Panc1 (cell line): ENCODE measurements around the gene DAB2IP. TPM values are rescaled to one million over a fixed set of nuclear protein-coding genes. Genes with fewer than 3 reads are reported as not detected.
"Not testable (repeated sequence)": the region's sequence is repeated elsewhere in the genome, so short reads cannot be mapped to it uniquely, and the experiment has no call there.

Experiments
- ATAC-seq: fragments of 200-7000 bp; cut with Tn5 transposase; 2 replicates; pipeline ENCODE4 v1.9.1; 2020; ENCODE audit warnings: mild to moderate bottlenecking, moderate library complexity
- BruUV-seq: library from RNA; stranded (reverse); fragments of 400-500 nt; replicated peaks from 2 replicates; lab custom pipeline; 2021; lab: Mats Ljungman, UMichigan
- CTCF ChIA-PET: fragments of 300-600 bp; sonication (Branson Sonifier 250); formaldehyde crosslinking; loops from one replicate; lab custom pipeline; 2022; ENCODE audit warnings: antibody characterized with exemption; lab: Charles Lee
- POLR2A ChIA-PET: fragments of 300-600 bp; sonication (Branson Sonifier 250); formaldehyde crosslinking; loops from one replicate; lab custom pipeline; 2022; ENCODE audit warnings: antibody characterized with exemption; lab: Charles Lee
- DNase-seq: peaks from one replicate; pipeline ENCODE4 v3.0.0-alpha.2; 2010; ENCODE audit warnings: low read depth, low spot score
- H3K27ac ChIP-seq: 2 replicates; pipeline ENCODE4 v1.5.1; 2011; ENCODE audit warnings: mild to moderate bottlenecking, low read length, inconsistent platforms
- H3K27me3 ChIP-seq: fragments of 200-500 bp; sonication (Bioruptor generic); 2 replicates; pipeline ENCODE4 v1.6.0; 2014; ENCODE audit warnings: low read length, inconsistent platforms; ENCODE audit not compliant: control insufficient read depth, insufficient read depth
- H3K36me3 ChIP-seq: fragments of 200-500 bp; sonication (Bioruptor generic); 2 replicates; pipeline ENCODE4 v1.5.1; 2014; ENCODE audit warnings: inconsistent platforms, mild to moderate bottlenecking, low read length, moderate library complexity; ENCODE audit not compliant: control insufficient read depth, insufficient read depth
- H3K4me1 ChIP-seq: 2 replicates; pipeline ENCODE4 v1.5.1; 2011; ENCODE audit warnings: inconsistent platforms, mild to moderate bottlenecking, low read length, moderate library complexity; ENCODE audit not compliant: control insufficient read depth, insufficient read depth
- H3K4me3 ChIP-seq, 2 experiments: 2 replicates each; pipeline ENCODE4 v1.5.1; 2011 to 2012; ENCODE audit warnings: low read depth in 2 of 2, low read length in 2 of 2, mild to moderate bottlenecking in 2 of 2, inconsistent platforms in 1 of 2, moderate library complexity in 1 of 2
- H3K9me3 ChIP-seq: fragments of 200-500 bp; sonication (Bioruptor generic); 2 replicates; pipeline ENCODE4 v1.5.1; 2014; ENCODE audit warnings: low read depth, mild to moderate bottlenecking, inconsistent platforms, low read length, moderate library complexity; ENCODE audit not compliant: control insufficient read depth, insufficient read depth
- POLR2AphosphoS5 ChIP-seq: IDR thresholded peaks from 2 replicates; pipeline ENCODE4 v1.6.1; 2012; ENCODE audit warnings: mild to moderate bottlenecking, low read depth, low read length, moderate library complexity
- SIN3A ChIP-seq: IDR thresholded peaks from 2 replicates; pipeline ENCODE4 v1.6.1; 2012; ENCODE audit warnings: low read depth, mild to moderate bottlenecking, low read length, moderate library complexity, borderline replicate concordance; ENCODE audit not compliant: insufficient read depth
- TCF7L2 ChIP-seq: IDR thresholded peaks from 2 replicates; pipeline ENCODE4 v1.6.1; 2011; ENCODE audit warnings: mild to moderate bottlenecking, low read depth, low read length, inconsistent platforms
- in situ Hi-C: cut with HindIII; loops from 2 replicates; pipeline ENCODE4 v1.10.0; 2016; ENCODE audit warnings: low sequenced_read_pairs, low pct_unique_long_range_greater_than_20kb
- intact Hi-C: fragments of 100-400 bp; cut with micrococcal nuclease; formaldehyde crosslinking; loops from one replicate; pipeline ENCODE4 v1.10.0; 2022; ENCODE audit not compliant: unreplicated experiment
- total RNA-seq: library from RNA; stranded (reverse); gene quantifications from one replicate; pipeline ENCODE4 v1.2.1, GENCODE V29; 2021; ENCODE audit not compliant: unreplicated experiment
- TF ChIP-seq, protein P1 (sequence below): fragments of 450-650 bp; IDR thresholded peaks from 2 replicates; pipeline ENCODE4 v1.5.1; 2017; ENCODE audit warnings: mild to moderate bottlenecking
- TF ChIP-seq, protein P2 (sequence below), 2 experiments: IDR thresholded peaks; 2 replicates each; pipeline ENCODE4 v1.6.1; 2011 to 2012; ENCODE audit warnings: low read depth in 2 of 2, control low read depth in 1 of 2, low read length in 1 of 2, mild to moderate bottlenecking in 1 of 2, moderate library complexity in 1 of 2; ENCODE audit not compliant: insufficient read depth in 1 of 2

The DAB2IP gene
- total RNA-seq, 1 experiment from 2014 or later = 18.4 TPM

GRCh38 chr9:121643473-121643872 is 8.0 kb upstream of the DAB2IP start:
- ATAC-seq = no peak
- Histone ChIP-seq H3K4me1 (no peaks in the 10 kb centered on the region), H3K27ac (no peak overlapping the region), H3K4me3 (no peak overlapping the region), H3K27me3 (no peaks in the 10 kb centered on the region), H3K36me3 (no peaks in the 10 kb centered on the region), H3K9me3 (no peaks in the 10 kb centered on the region)
- DNase-seq = no peak
- BruUV-seq = no TSS peak
- TF ChIP-seq, protein P1, sequence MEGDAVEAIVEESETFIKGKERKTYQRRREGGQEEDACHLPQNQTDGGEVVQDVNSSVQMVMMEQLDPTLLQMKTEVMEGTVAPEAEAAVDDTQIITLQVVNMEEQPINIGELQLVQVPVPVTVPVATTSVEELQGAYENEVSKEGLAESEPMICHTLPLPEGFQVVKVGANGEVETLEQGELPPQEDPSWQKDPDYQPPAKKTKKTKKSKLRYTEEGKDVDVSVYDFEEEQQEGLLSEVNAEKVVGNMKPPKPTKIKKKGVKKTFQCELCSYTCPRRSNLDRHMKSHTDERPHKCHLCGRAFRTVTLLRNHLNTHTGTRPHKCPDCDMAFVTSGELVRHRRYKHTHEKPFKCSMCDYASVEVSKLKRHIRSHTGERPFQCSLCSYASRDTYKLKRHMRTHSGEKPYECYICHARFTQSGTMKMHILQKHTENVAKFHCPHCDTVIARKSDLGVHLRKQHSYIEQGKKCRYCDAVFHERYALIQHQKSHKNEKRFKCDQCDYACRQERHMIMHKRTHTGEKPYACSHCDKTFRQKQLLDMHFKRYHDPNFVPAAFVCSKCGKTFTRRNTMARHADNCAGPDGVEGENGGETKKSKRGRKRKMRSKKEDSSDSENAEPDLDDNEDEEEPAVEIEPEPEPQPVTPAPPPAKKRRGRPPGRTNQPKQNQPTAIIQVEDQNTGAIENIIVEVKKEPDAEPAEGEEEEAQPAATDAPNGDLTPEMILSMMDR = no peak
- TF ChIP-seq SIN3A (no peak), POLR2AphosphoS5 (no peak), TCF7L2 (no peak)
- TF ChIP-seq, protein P2, sequence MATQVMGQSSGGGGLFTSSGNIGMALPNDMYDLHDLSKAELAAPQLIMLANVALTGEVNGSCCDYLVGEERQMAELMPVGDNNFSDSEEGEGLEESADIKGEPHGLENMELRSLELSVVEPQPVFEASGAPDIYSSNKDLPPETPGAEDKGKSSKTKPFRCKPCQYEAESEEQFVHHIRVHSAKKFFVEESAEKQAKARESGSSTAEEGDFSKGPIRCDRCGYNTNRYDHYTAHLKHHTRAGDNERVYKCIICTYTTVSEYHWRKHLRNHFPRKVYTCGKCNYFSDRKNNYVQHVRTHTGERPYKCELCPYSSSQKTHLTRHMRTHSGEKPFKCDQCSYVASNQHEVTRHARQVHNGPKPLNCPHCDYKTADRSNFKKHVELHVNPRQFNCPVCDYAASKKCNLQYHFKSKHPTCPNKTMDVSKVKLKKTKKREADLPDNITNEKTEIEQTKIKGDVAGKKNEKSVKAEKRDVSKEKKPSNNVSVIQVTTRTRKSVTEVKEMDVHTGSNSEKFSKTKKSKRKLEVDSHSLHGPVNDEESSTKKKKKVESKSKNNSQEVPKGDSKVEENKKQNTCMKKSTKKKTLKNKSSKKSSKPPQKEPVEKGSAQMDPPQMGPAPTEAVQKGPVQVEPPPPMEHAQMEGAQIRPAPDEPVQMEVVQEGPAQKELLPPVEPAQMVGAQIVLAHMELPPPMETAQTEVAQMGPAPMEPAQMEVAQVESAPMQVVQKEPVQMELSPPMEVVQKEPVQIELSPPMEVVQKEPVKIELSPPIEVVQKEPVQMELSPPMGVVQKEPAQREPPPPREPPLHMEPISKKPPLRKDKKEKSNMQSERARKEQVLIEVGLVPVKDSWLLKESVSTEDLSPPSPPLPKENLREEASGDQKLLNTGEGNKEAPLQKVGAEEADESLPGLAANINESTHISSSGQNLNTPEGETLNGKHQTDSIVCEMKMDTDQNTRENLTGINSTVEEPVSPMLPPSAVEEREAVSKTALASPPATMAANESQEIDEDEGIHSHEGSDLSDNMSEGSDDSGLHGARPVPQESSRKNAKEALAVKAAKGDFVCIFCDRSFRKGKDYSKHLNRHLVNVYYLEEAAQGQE (IDR thresholded peaks at IDR 0.05; ENCODE audit: insufficient read depth in 1 of 2, low read depth in 2 of 2, low read length in 1 of 2) = no peak
- intact Hi-C loops = loop anchor here (10.0 kb wide), 1 partner anchor 51 kb away; no protein-coding TSS in a partner anchor
- ChIA-PET POLR2A (no interaction called here), CTCF (no interaction called here)
- in situ Hi-C loops = no loop called here

DNA sequence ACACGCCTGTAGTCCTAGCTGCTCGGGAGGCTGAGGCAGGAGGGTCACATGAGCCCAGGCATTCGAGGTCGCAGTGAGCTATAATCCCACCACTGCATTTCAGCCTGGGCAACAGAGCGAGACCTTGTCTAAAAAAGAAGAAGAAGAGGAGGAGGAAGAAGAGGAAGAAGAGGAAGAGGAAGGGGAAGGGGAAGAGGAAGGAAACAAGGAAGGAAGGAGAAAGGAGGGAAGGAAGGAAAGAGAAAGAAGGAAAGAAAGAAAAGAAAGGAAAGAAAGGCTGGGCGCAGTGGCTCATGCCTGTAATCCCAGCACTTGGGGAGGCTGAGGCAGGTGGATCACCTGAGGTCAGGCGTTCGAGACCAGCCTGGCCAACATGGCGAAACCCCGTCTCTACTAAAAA is 7.4 kb upstream of the DAB2IP start:
- ATAC-seq, H3K36me3 ChIP-seq, H3K27ac ChIP-seq, H3K9me3 ChIP-seq, H3K4me1 ChIP-seq, H3K27me3 ChIP-seq, BruUV-seq, DNase-seq, POLR2A ChIA-PET, CTCF ChIA-PET, in situ Hi-C loops, H3K4me3 ChIP-seq: not testable (repeated sequence)
- intact Hi-C loops = loop anchor here (10.0 kb wide), 1 partner anchor 51 kb away; no protein-coding TSS in a partner anchor

GRCh38 chr9:121645003-121645402 is 6.4 kb upstream of the DAB2IP start:
- H3K9me3 ChIP-seq = no peaks in the 10 kb centered on the region
- ChIA-PET CTCF (no interaction called here), POLR2A (interaction anchor here (0.5 kb wide), 1 partner anchor 757 kb away, joined by 3 read pairs; no protein-coding TSS in a partner anchor)
- DNase-seq (no peak), ATAC-seq (no peak)
- no peak overlapping the region for H3K4me3 ChIP-seq
- in situ Hi-C loops (no loop called here), intact Hi-C loops (loop anchor here (10.0 kb wide), 1 partner anchor 50 kb away; no protein-coding TSS in a partner anchor)
- no peak overlapping the region for H3K27ac ChIP-seq
- no peaks in the 10 kb centered on the region for H3K4me1 ChIP-seq
- no peaks in the 10 kb centered on the region for H3K27me3 ChIP-seq
- TF ChIP-seq, protein P1 = no peak
- no peak for TF ChIP-seq POLR2AphosphoS5
- TF ChIP-seq SIN3A = no peak
- TF ChIP-seq, protein P2 (IDR thresholded peaks at IDR 0.05; ENCODE audit: insufficient read depth in 1 of 2, low read depth in 2 of 2, low read length in 1 of 2) = no peak
- no peak for TF ChIP-seq TCF7L2
- no peaks in the 10 kb centered on the region for H3K36me3 ChIP-seq
- BruUV-seq = no TSS peak
